Stimulated activated CD4-positive, alpha-beta T cell treated with anti-CD3 and anti-CD28 coated beads, TNF-alpha, amount 100 ng/mL, for 1 hour (primary cell): ENCODE results near the gene PGLYRP4.

Experiments used
- DNase-seq, 3 donors: peaks; one replicate each; pipeline ENCODE4 v3.0.0-alpha.2; 2020; ENCODE audit warnings: low read depth in 3 of 3, low spot score in 1 of 3

Gene PGLYRP4

DNA sequence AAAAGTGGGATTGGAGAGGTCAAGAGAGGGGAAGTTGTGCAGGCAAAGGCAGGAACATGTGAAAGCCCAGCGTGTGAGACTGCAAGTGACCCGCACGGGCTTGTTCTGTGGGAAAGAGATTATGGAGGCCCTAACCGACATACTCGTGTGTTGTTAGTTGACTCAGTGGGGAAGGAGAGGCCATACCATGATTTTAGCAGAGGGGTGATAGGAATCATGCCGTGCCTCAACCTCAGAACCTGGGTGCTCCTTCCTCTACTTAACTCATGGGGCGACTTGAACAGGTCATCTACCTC lies 55.2 kb downstream of the PGLYRP4 start:
- no peak for DNase-seq

DNA sequence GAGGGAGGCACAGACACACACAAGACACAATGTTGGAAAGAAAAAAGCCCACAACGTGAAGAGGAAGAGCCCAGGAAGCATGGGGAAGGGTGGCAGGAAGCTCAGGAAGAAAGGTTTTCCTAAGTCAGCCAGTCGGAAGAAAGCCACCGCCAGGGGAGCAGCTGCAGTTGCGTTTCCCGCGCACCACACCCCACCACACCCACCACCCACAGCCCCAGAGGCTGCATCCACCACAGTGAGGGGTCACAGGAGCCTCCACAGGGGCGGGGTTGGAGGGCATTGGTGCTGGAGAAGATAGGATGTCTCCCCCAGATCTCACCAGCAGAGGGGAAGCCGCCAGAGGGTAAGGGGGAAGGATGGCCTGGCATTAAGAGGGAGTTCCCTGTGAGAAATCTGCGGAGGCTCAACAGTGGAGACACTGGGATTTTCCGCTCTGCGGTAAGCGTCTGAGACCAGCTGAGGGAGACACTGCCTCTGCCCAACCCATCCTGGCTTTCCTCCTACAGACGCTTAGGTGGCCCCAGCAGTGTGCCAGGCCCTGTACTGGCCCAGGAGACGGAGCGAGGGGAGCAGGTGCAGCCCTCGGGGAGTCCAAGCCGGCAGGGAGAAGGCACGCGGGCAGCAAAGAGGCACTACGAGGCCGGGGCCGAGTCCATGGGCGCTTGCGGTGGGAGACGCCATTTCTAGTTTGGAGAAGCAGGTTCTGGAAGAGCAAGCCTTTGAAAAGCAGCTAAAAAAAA lies 55.7 kb downstream of the PGLYRP4 start:
- DNase-seq, result no peak

GRCh38 chr1:153292185-153292584 lies 56.5 kb downstream of the PGLYRP4 start:
- no peak for DNase-seq

DNA sequence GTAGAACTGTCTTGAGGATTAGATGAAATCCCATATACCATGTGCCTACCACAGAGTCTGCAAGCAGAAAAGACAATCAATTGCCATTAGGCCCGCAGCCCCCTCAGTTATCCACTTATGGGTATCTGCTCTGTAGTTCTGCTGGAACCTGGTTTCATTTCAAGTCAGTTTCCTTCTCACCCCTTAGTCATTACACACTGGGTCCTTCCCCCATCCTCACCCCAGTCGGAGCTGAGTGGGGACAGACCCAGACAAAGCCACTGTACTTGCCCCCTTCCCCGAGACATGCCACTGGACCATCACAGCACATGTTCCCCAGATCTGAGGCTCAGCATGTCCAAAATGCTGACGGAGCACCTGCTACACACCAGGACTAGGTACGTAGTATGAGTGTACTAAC lies 57.1 kb downstream of the PGLYRP4 start:
- DNase-seq, result no peak

GRCh38 chr1:153288634-153289275 lies 59.9 kb downstream of the PGLYRP4 start:
- DNase-seq, result no peak
